Stimulated activated CD4-positive, alpha-beta T cell treated with anti-CD3 and anti-CD28 coated beads, Interleukin-2, amount 100 ng/mL, for 24 hours (primary cell): ENCODE data around the gene STUB1.

Experiments
- DNase-seq, 2 donors: peaks; one replicate each; pipeline ENCODE4 v3.0.0-alpha.2; 2020

STUB1 gene

GRCh38 chr16:679814-680624, at the start of gene STUB1:
Gene STUB1, plus strand, starts transcription at chr16:680410. Its CDS starts 116 bp downstream, at chr16:680526.
- peak; percentile 84 to 93 for DNase-seq

GRCh38 chr16:630815-631405, 49.3 kb upstream of the STUB1 start, which contains the start of gene WFIKKN1:
Gene WFIKKN1, plus strand, starts transcription at chr16:630985. Its CDS starts 269 bp downstream, at chr16:631254.
- DNase-seq: no peak

GRCh38 chr16:631808-632358, 48.3 kb upstream of the STUB1 start:
- DNase-seq: no peak

GRCh38 chr16:632486-633335, 47.5 kb upstream of the STUB1 start:
- no peak for DNase-seq

GRCh38 chr16:633336-634050, 46.7 kb upstream of the STUB1 start:
- no peak for DNase-seq

- DNase-seq: no peak
Measured at GRCh38 chr16:634051-634670, 46.0 kb upstream of the STUB1 start.

- no peak for DNase-seq
Measured at GRCh38 chr16:634996-635395, 45.2 kb upstream of the STUB1 start.

GRCh38 chr16:635573-636205, 44.5 kb upstream of the STUB1 start:
- no peak for DNase-seq

GRCh38 chr16:636206-637080, 43.8 kb upstream of the STUB1 start, which contains the start of gene METTL26:
Gene METTL26, minus strand, starts transcription at chr16:636305. Its CDS starts 15 bp downstream, at chr16:636290.
- DNase-seq: peak; percentile 94

GRCh38 chr16:637081-638018, 42.9 kb upstream of the STUB1 start:
- peak; percentile 88 to 90 for DNase-seq

- no peak for DNase-seq
Measured at GRCh38 chr16:638034-638543, 42.1 kb upstream of the STUB1 start.

- no peak for DNase-seq
Measured at GRCh38 chr16:638836-639235, 41.4 kb upstream of the STUB1 start.

- no peak for DNase-seq
Measured at GRCh38 chr16:640614-641013, 39.6 kb upstream of the STUB1 start.

- peak; percentile 71 to 88 for DNase-seq
Measured at GRCh38 chr16:641326-642188, 38.7 kb upstream of the STUB1 start, which contains the start of gene MCRIP2. Gene MCRIP2, plus strand, starts transcription at chr16:641828. Its CDS starts 164 bp downstream, at chr16:641992.

- DNase-seq: peak; percentile 48 to 62
Measured at GRCh38 chr16:642189-643049, 37.8 kb upstream of the STUB1 start.

- no peak for DNase-seq
Measured at GRCh38 chr16:643050-643368, 37.2 kb upstream of the STUB1 start.

GRCh38 chr16:644556-644955, 35.7 kb upstream of the STUB1 start:
- DNase-seq: no peak
